HFFc6 (cell line): ENCODE measurements around the gene SHISAL2B. TPM values are rescaled to one million over a fixed set of nuclear protein-coding genes. Genes with fewer than 3 reads are reported as not detected.
"Not testable (repeated sequence)": the region's sequence is repeated elsewhere in the genome, so short reads cannot be mapped to it uniquely, and the experiment has no call there.

Experiments
- DNase-seq: peaks from one replicate; pipeline ENCODE4 v3.0.0-alpha.2; 2018
- H3K27ac Mint-ChIP-seq: 2 replicates; pipeline ENCODE4 v1.8.0; 2020; ENCODE audit warnings: mild to moderate bottlenecking, mixed read lengths
- H3K27me3 Mint-ChIP-seq: 2 replicates; pipeline ENCODE4 v1.8.0; 2021; ENCODE audit warnings: mild to moderate bottlenecking, moderate library complexity, mixed read lengths; ENCODE audit not compliant: insufficient read depth
- H3K36me3 Mint-ChIP-seq: 2 replicates; pipeline ENCODE4 v1.8.0; 2021; ENCODE audit warnings: low read depth, mixed read lengths
- H3K4me1 Mint-ChIP-seq: 2 replicates; pipeline ENCODE4 v1.8.0; 2020; ENCODE audit warnings: low read depth, mixed read lengths
- H3K4me3 Mint-ChIP-seq: 2 replicates; pipeline ENCODE4 v1.8.0; 2020; ENCODE audit warnings: mild to moderate bottlenecking, moderate library complexity, mixed read lengths
- H3K9me3 Mint-ChIP-seq: 2 replicates; pipeline ENCODE4 v1.8.0; 2020; ENCODE audit warnings: mild to moderate bottlenecking, mixed read lengths
- CTCF ChIP-seq: fragments of 200-600 bp; sonication (generic); IDR thresholded peaks from 2 replicates; pipeline ENCODE4 v1.5.0; 2021; ENCODE audit warnings: antibody characterized with exemption, mild to moderate bottlenecking
- total RNA-seq, 6 experiments: library from RNA; stranded (reverse); fragmentation: NEBNext Ultra II Directional; extraction: Animal tissue kit (Norgen Biotek cat#: 25700); gene quantifications; 2 replicates in 1 of 6; 3 replicates in 5 of 6; pipeline ENCODE4 v1.2.3, GENCODE V29; 2021

Gene SHISAL2B
- total RNA-seq, 6 experiments from 2014 or later = not detected

GRCh38 chr5:64654561-64654938 is 35.8 kb upstream of the SHISAL2B start:
- DNase-seq = no peak
- peaks cover 9% of the 10 kb centered on the region for H3K27me3 Mint-ChIP-seq
- H3K27ac Mint-ChIP-seq = no peak overlapping the region
- TF ChIP-seq CTCF = no peak
- no peak overlapping the region for H3K4me3 Mint-ChIP-seq
- H3K4me1 Mint-ChIP-seq = no peaks in the 10 kb centered on the region
- 0 out of 2 replicates have a peak, but pooled peaks cover 5% of the 10 kb centered on the region for H3K36me3 Mint-ChIP-seq
- no peaks in the 10 kb centered on the region for H3K9me3 Mint-ChIP-seq

GRCh38 chr5:64655596-64655995 is 34.7 kb upstream of the SHISAL2B start:
- H3K4me1 Mint-ChIP-seq = no peaks in the 10 kb centered on the region
- H3K27me3 Mint-ChIP-seq = peaks cover 5% of the 10 kb centered on the region
- H3K4me3 Mint-ChIP-seq = no peak overlapping the region
- H3K36me3 Mint-ChIP-seq = 0 out of 2 replicates have a peak, but pooled peaks cover 5% of the 10 kb centered on the region
- H3K27ac Mint-ChIP-seq = no peak overlapping the region
- H3K9me3 Mint-ChIP-seq = no peaks in the 10 kb centered on the region
- DNase-seq = no peak
- TF ChIP-seq CTCF = no peak

GRCh38 chr5:64659289-64659688 is 31.0 kb upstream of the SHISAL2B start:
- H3K9me3 Mint-ChIP-seq = no peaks in the 10 kb centered on the region
- no peak for TF ChIP-seq CTCF
- 0 out of 2 replicates have a peak, but pooled peaks cover 5% of the 10 kb centered on the region for H3K36me3 Mint-ChIP-seq
- no peak for DNase-seq
- H3K4me1 Mint-ChIP-seq = no peaks in the 10 kb centered on the region
- no peak overlapping the region for H3K27ac Mint-ChIP-seq
- peaks cover 5% of the 10 kb centered on the region for H3K27me3 Mint-ChIP-seq
- no peak overlapping the region for H3K4me3 Mint-ChIP-seq

- peak; percentile 13 for DNase-seq
- H3K4me1 Mint-ChIP-seq = peaks cover 11% of the 10 kb centered on the region
- not testable (repeated sequence) for H3K27me3 Mint-ChIP-seq, H3K36me3 Mint-ChIP-seq, H3K9me3 Mint-ChIP-seq, H3K27ac Mint-ChIP-seq, H3K4me3 Mint-ChIP-seq
These were observed 27.1 kb upstream of the SHISAL2B start for GRCh38 chr5:64663181-64663580.

- Mint-ChIP-seq H3K4me3 (no peak overlapping the region), H3K27ac (no peak overlapping the region), H3K9me3 (no peaks in the 10 kb centered on the region), H3K27me3 (peaks cover 1% of the 10 kb centered on the region; the same call in 1 of the 2 replicates), H3K4me1 (peaks cover 11% of the 10 kb centered on the region), H3K36me3 (no peaks in the 10 kb centered on the region)
- TF ChIP-seq CTCF = no peak
- DNase-seq = no peak
These were observed 25.1 kb upstream of the SHISAL2B start for GRCh38 chr5:64665243-64665642.

- peaks cover 11% of the 10 kb centered on the region for H3K4me1 Mint-ChIP-seq
- no peaks in the 10 kb centered on the region for H3K9me3 Mint-ChIP-seq
- peak; percentile 48 for DNase-seq
- peak overlapping the region; percentile 43; the same call in 1 of the 2 replicates for H3K4me3 Mint-ChIP-seq
- H3K36me3 Mint-ChIP-seq = no peaks in the 10 kb centered on the region
- H3K27ac Mint-ChIP-seq = no peak overlapping the region
- peaks cover 1% of the 10 kb centered on the region for H3K27me3 Mint-ChIP-seq
- TF ChIP-seq CTCF = no peak
These were observed 24.2 kb upstream of the SHISAL2B start for GRCh38 chr5:64666078-64666477.
